HFFc6 (cell line): Measurements from ENCODE around the gene L3MBTL1. TPM values are rescaled to one million over a fixed set of nuclear protein-coding genes. Genes with fewer than 3 reads are reported as not detected.

Source experiments
- DNase-seq: peaks from one replicate; pipeline ENCODE4 v3.0.0-alpha.2; 2018
- H3K27ac Mint-ChIP-seq: 2 replicates; pipeline ENCODE4 v1.8.0; 2020; ENCODE audit warnings: mild to moderate bottlenecking, mixed read lengths
- H3K27me3 Mint-ChIP-seq: 2 replicates; pipeline ENCODE4 v1.8.0; 2021; ENCODE audit warnings: mild to moderate bottlenecking, moderate library complexity, mixed read lengths; ENCODE audit not compliant: insufficient read depth
- H3K36me3 Mint-ChIP-seq: 2 replicates; pipeline ENCODE4 v1.8.0; 2021; ENCODE audit warnings: low read depth, mixed read lengths
- H3K4me1 Mint-ChIP-seq: 2 replicates; pipeline ENCODE4 v1.8.0; 2020; ENCODE audit warnings: low read depth, mixed read lengths
- H3K4me3 Mint-ChIP-seq: 2 replicates; pipeline ENCODE4 v1.8.0; 2020; ENCODE audit warnings: mild to moderate bottlenecking, moderate library complexity, mixed read lengths
- H3K9me3 Mint-ChIP-seq: 2 replicates; pipeline ENCODE4 v1.8.0; 2020; ENCODE audit warnings: mild to moderate bottlenecking, mixed read lengths
- total RNA-seq, 6 experiments: library from RNA; stranded (reverse); fragmentation: NEBNext Ultra II Directional; extraction: Animal tissue kit (Norgen Biotek cat#: 25700); gene quantifications; 2 replicates in 1 of 6; 3 replicates in 5 of 6; pipeline ENCODE4 v1.2.3, GENCODE V29; 2021
- TF ChIP-seq, protein P1 (sequence below): fragments of 200-600 bp; sonication (generic); IDR thresholded peaks from 2 replicates; pipeline ENCODE4 v1.5.0; 2021; ENCODE audit warnings: antibody characterized with exemption, mild to moderate bottlenecking

Gene L3MBTL1
- total RNA-seq, 6 experiments from 2014 or later, result 1.8 to 2.9 (median 2.3) TPM

- Mint-ChIP-seq H3K4me3 (no peak overlapping the region), H3K27me3 (peaks cover 3% of the 10 kb centered on the region; the same call in 1 of the 2 replicates), H3K36me3 (peaks cover 73% of the 10 kb centered on the region), H3K27ac (peak overlapping the region; percentile 59), H3K4me1 (peaks cover 63% of the 10 kb centered on the region), H3K9me3 (no peaks in the 10 kb centered on the region)
- TF ChIP-seq, protein P1, sequence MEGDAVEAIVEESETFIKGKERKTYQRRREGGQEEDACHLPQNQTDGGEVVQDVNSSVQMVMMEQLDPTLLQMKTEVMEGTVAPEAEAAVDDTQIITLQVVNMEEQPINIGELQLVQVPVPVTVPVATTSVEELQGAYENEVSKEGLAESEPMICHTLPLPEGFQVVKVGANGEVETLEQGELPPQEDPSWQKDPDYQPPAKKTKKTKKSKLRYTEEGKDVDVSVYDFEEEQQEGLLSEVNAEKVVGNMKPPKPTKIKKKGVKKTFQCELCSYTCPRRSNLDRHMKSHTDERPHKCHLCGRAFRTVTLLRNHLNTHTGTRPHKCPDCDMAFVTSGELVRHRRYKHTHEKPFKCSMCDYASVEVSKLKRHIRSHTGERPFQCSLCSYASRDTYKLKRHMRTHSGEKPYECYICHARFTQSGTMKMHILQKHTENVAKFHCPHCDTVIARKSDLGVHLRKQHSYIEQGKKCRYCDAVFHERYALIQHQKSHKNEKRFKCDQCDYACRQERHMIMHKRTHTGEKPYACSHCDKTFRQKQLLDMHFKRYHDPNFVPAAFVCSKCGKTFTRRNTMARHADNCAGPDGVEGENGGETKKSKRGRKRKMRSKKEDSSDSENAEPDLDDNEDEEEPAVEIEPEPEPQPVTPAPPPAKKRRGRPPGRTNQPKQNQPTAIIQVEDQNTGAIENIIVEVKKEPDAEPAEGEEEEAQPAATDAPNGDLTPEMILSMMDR, result no peak
- no peak for DNase-seq
Measured at GRCh38 chr20:43465625-43465943, 41.9 kb upstream of the L3MBTL1 start.

DNA sequence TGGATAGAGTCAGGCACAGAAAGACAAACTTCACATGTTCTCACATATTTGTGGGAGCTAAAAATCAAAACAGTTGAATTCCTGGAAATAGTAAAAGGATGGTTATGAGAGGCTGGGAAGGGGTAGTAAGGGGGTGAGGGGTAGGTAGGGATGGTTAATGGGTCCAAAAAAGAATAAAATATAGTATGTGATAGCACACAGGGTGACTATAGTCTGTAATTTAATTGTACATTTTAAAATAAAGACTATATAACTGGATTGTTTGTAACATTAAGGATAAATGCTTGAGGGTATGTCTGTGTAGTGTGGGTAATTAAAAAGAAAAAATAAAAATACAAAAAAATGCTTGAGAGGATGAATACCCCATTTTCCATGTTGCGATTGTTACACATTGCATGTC is 39.9 kb upstream of the L3MBTL1 start:
- Mint-ChIP-seq H3K36me3 (peaks cover 60% of the 10 kb centered on the region), H3K27ac (peak overlapping the region; percentile 9; the same call in 1 of the 2 replicates), H3K4me1 (peaks cover 46% of the 10 kb centered on the region), H3K4me3 (no peak overlapping the region), H3K27me3 (peaks cover 2% of the 10 kb centered on the region; the same call in 1 of the 2 replicates), H3K9me3 (no peaks in the 10 kb centered on the region)
- TF ChIP-seq, protein P1, result no peak
- DNase-seq, result no peak

GRCh38 chr20:43472671-43473380 is 34.7 kb upstream of the L3MBTL1 start:
- no peaks in the 10 kb centered on the region for H3K9me3 Mint-ChIP-seq
- no peak for DNase-seq
- peaks cover 4% of the 10 kb centered on the region for H3K27me3 Mint-ChIP-seq
- peaks cover 15% of the 10 kb centered on the region for H3K36me3 Mint-ChIP-seq
- H3K4me3 Mint-ChIP-seq, result no peak overlapping the region
- H3K4me1 Mint-ChIP-seq, result peaks cover 6% of the 10 kb centered on the region; the same call in 1 of the 2 replicates
- TF ChIP-seq, protein P1, result no peak; the same call in 1 of the 2 replicates
- H3K27ac Mint-ChIP-seq, result no peak overlapping the region

GRCh38 chr20:43473381-43473704 is 34.2 kb upstream of the L3MBTL1 start:
- TF ChIP-seq, protein P1, result no peak
- Mint-ChIP-seq H3K4me1 (peaks cover 6% of the 10 kb centered on the region; the same call in 1 of the 2 replicates), H3K9me3 (no peaks in the 10 kb centered on the region), H3K27me3 (peaks cover 4% of the 10 kb centered on the region), H3K4me3 (no peak overlapping the region), H3K36me3 (peaks cover 15% of the 10 kb centered on the region), H3K27ac (no peak overlapping the region)
- DNase-seq, result no peak

DNA sequence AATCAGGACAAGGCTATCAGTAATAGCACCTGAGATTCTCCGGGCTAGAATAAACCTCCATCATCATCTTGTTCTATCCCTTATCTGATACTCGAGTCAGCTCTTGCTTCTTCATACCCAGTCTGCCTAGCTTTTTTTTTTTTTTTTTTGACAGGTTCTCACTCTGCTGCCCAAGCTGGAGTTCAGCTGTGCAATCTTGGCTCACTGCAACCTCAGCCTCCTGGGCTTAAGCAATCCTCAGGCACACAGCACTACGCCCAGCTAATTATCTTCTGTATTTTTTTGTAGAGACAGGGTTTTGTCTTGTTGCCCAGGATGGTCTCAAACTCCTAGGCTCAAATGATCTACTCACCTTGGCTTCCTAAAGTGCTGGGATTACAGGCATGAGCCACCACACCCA is 30.3 kb upstream of the L3MBTL1 start:
- H3K27ac Mint-ChIP-seq, result no peak overlapping the region
- no peaks in the 10 kb centered on the region for H3K9me3 Mint-ChIP-seq
- peaks cover 8% of the 10 kb centered on the region for H3K27me3 Mint-ChIP-seq
- H3K4me1 Mint-ChIP-seq, result no peaks in the 10 kb centered on the region
- no peak overlapping the region for H3K4me3 Mint-ChIP-seq
- TF ChIP-seq, protein P1, result no peak
- no peaks in the 10 kb centered on the region for H3K36me3 Mint-ChIP-seq
- DNase-seq, result no peak
